NCI-H128 (cell line): ENCODE data around the gene ZNF331.

Experiments
- DNase-seq: peaks from one replicate; lab custom pipeline; 2025; ENCODE audit not compliant: unreplicated experiment; lab: John Stamatoyannopoulos, UW

ZNF331 gene

GRCh38 chr19:53520547-53521372 lies 17.2 kb upstream of the ZNF331 start:
- DNase-seq: peak; percentile 95

- DNase-seq: no peak
Measured at GRCh38 chr19:53521373-53522202, 16.4 kb upstream of the ZNF331 start.

GRCh38 chr19:53525922-53526321 lies 12.0 kb upstream of the ZNF331 start:
- DNase-seq: no peak

- DNase-seq: no peak
Measured at GRCh38 chr19:53530622-53531021, 7.3 kb upstream of the ZNF331 start.

- no peak for DNase-seq
Measured at GRCh38 chr19:53531457-53531856, 6.5 kb upstream of the ZNF331 start.

- no peak for DNase-seq
Measured at GRCh38 chr19:53532362-53532761, 5.6 kb upstream of the ZNF331 start.

GRCh38 chr19:53536225-53536548 lies 1.8 kb upstream of the ZNF331 start:
- no peak for DNase-seq

GRCh38 chr19:53537121-53537520 lies 824 bp upstream of the ZNF331 start:
- DNase-seq: no peak

GRCh38 chr19:53538378-53539109 lies 599 bp downstream of the ZNF331 start:
- no peak for DNase-seq

- DNase-seq: no peak
Measured at GRCh38 chr19:53540091-53540490, 2.1 kb downstream of the ZNF331 start.

GRCh38 chr19:53541971-53542370 lies 4.0 kb downstream of the ZNF331 start:
- DNase-seq: no peak

GRCh38 chr19:53545271-53546065 lies 7.5 kb downstream of the ZNF331 start:
- no peak for DNase-seq

- no peak for DNase-seq
Measured at GRCh38 chr19:53546758-53547513, 9.0 kb downstream of the ZNF331 start.

GRCh38 chr19:53549340-53549739 lies 11.4 kb downstream of the ZNF331 start:
- no peak for DNase-seq

GRCh38 chr19:53552001-53552721 lies 14.2 kb downstream of the ZNF331 start:
- no peak for DNase-seq

GRCh38 chr19:53553156-53553555 lies 15.2 kb downstream of the ZNF331 start:
- no peak for DNase-seq

GRCh38 chr19:53553865-53554791 lies 16.2 kb downstream of the ZNF331 start:
- DNase-seq: no peak

GRCh38 chr19:53554804-53555203 lies 16.9 kb downstream of the ZNF331 start:
- no peak for DNase-seq
